EL (cell line): ENCODE data around the gene SPTBN4.
A peak's percentile ranks its signal among the peaks of the same experiment; 100 is the strongest.
"Not testable (repeated sequence)": the region's sequence is repeated elsewhere in the genome, so short reads cannot be mapped to it uniquely, and the experiment has no call there.

Experiments
- DNase-seq: peaks from one replicate; pipeline ENCODE4 v3.0.0-alpha.2; 2016

The SPTBN4 gene

DNA sequence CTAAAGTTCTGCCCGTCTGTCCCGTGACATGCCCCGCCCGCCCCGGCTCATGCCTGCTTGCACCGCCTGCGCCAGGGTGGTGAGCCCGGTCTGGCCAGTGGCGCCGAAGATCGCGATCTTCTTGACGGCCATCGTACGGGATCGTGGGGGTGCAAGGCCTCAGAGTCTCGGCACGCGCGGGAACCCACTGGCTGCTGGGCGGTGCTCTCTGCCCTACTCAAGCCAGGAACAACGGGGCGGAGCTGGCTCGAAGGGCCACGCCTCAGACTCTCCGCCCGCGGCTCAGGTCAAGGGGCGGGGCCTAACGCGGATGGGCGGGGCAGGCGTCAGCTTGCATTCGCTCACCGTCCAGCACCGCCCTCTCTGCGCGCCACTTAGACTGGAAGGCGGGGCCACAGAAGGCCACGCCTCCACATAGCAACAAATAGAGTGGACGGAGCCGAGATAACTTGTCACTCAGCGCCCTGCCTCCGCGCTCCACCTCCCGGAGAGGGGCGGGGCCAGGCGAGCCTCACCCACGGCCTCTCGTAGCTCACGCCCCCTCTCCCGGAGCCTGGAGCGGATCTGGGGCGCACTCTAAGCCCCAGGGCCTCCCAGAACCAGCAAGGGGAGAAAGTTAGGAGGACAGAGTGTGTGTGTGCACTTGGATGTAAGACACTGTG, 1.1 kb upstream of the SPTBN4 start, which contains the start of gene BLVRB:
Gene BLVRB (minus strand): TSS at position 189 of the 662 bp plus-strand sequence. CDS start 57 bp downstream, at position 132.
- peak; percentile 99 for DNase-seq

DNA sequence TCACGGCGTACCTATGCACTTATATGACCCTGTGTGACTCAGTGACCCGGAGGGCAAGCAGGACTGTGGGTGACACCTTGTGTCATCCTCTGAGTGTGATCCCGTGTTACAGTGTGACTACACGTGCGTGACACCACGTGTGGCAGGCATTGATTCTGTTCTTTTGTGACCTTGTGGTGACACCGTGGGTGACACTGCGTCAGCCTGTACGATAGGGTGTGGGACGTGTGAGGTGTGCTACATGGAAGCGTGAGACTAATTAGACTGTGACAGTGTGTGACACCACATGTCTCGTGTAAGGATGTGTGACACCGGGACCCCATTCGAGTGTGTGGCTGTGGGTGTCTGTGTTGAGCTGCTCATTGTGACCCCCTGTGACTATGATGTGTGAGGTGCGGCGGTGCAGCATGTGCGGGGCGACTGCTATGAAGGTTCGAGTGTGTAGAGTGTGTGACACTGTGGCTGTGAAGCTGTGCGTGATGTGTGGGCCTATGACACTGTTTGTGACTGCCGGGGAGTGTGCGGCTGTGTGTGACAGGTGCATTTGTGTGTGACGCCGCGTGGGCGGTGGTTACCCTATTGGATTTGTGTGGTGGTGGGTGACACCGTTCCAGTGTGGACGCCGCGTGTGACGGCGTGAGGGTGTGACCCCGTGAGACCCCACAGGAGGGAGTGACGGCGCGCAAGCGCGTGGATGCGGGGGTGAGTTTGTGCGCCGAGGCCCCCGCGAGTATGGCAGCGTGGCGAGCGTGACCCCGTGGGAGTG, 399 bp upstream of the SPTBN4 start:
- DNase-seq, result no peak

- DNase-seq, result no peak
These were observed 2.2 kb downstream of the SPTBN4 start for GRCh38 chr19:40469011-40469410.

DNA sequence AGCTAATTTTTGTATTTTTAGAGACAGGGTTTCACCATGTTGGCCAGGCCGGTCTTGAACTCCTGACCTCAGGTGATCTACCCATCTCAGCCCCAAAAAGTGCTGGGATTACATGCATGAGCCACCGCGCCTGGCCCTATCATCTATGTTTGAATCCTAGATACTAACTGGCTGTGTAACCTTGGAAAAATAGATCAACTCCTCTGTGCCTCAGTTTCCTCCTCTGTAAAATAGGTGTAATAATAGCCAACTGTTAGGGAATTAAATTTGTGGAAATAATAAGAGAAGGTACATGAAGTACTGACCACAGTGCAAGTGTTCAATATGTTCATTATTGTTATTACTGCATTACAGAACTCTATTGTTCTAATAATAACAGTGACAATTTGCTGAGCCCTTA, 4.3 kb downstream of the SPTBN4 start:
- DNase-seq, result no peak

GRCh38 chr19:40472516-40472915, 5.7 kb downstream of the SPTBN4 start:
- no peak for DNase-seq

DNA sequence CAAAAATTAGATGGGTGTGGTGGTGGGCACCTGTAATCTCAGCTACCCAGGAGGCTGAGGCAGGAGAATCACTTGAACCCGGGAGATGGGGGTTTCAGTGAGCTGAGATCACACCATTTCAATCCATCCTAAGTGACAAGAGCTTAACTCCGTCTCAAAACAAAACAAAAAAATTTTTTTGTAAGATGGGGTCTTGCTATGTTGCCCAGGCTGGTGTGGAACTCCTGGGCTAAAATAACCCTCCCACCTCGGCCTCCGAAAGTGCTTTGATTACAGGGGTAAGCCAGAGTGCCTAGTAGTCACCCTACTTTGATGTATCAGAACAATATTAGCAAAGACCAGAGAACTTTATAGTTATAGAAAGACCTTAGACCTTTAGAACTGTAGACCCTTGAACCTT, 7.9 kb downstream of the SPTBN4 start:
- no peak for DNase-seq

DNA sequence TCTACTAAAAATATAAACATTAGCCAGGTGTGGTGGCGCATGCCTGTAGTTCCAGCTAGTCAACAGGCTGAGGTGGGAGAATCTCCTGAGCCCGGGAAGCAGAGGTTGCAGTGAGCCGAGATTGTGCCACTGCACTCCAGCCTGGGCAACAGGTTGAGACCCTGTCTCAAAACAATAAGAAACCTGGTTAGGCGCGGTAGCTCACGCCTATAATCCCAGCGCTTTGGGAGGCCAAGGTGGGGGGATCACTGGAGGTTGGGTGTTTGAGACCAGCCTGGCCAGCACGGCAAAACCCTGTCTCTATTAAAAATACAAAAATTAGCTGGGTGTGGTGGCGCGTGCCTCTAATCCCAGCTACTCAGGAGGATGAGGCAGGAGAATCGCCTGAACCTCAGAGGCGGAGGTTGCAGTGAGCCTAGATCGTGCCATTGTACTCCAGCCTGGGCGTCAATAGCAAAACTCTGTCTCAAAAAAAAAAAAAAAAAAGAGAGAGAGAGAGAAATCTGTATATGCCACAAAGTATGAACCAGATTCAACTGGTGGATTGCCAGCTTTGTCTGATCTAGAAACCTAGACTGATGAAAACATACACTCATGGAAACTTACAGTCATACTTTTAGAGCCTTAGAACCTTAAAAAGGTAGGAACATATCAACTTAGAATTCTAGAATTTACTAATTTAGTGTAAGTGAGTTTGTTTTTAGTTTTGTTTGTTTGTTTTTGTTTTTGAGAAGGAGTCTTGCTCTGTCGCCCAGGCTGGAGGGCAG, 9.3 kb downstream of the SPTBN4 start:
- not testable (repeated sequence) for DNase-seq

DNA sequence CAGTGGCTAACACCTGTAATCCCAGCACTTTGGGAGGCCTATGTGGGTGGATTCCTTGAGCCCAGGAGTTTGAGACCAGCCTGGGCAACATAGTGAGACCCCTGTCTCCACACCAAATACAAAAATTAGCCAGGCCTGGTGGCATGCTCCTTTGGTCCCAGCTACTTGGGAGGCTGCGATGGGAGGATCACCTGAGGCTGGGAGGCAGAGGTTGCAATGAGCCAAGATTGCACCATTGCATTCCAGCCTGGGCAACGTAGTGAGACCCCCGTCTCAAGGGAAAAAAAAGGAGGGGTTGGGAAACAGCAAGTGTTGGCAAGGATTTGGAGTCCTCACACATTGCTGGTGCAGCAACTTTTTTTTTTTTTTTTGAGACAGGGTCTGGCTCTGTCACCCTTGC, 19.2 kb downstream of the SPTBN4 start:
- DNase-seq, result no peak

- no peak for DNase-seq
These were observed 23.1 kb downstream of the SPTBN4 start for GRCh38 chr19:40489882-40490230.

DNA sequence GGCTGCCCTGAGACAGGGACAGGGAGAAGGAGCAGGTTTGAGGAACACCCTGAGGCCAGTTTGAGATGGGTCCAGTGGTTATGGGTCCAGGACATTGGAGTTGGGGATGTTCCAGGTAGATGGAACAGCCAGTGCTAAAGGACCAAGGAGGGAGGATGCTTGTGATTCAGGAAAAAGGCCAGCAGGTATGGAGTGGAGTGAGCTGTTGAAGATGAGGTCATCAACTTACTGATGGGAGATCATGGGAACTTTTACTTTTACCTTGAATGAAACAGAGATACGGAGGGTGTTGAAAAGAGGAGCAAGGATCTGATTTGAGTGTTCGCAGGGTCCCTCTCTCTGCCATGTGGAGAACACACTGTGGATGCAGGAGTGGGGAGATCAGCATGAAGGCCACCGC, 25.5 kb downstream of the SPTBN4 start:
- no peak for DNase-seq

DNA sequence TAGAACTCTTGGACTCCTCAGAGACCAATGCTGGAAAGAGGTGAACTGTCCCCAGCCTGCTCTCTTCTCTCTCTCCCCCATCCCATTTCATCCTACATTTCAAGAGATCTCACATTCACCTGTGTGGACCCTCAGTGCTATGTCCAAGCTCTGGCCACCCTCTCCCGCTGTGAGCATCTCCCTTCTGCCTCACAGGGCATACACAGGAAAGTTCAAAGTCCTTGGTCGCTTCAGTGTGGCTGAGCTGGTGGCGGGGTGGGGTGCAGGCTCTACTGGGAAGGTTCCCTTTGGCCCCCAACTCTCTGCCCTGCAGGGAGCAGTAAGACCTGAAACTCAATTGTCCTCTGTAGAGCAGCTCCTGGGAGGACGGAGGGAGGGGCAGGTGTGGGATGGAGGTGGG, 27.0 kb downstream of the SPTBN4 start:
- DNase-seq, result no peak

GRCh38 chr19:40494191-40494838, 27.5 kb downstream of the SPTBN4 start:
- no peak for DNase-seq

DNA sequence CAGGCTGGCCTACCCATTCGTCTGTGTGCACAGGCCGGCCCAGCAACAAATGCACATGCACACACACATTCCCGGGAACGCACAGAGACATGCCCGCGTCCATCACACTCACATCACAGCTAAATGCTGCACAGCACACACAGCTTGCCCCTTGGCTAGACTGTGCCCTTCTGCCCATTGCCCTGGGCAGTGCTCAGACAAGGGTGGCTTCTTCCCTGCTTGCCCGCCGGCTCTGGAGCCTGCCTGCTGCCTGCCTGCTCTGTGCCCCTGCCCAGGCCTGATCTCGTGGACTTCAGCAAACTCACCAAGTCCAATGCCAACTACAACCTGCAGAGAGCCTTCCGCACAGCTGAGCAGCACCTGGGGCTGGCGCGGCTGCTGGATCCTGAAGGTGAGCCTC, 30.4 kb downstream of the SPTBN4 start:
- DNase-seq, result no peak

GRCh38 chr19:40499320-40499719, 32.5 kb downstream of the SPTBN4 start:
- no peak for DNase-seq

GRCh38 chr19:40500678-40501530, 34.1 kb downstream of the SPTBN4 start:
- not testable (repeated sequence) for DNase-seq

- no peak for DNase-seq
These were observed 34.8 kb downstream of the SPTBN4 start for GRCh38 chr19:40501599-40501998.

DNA sequence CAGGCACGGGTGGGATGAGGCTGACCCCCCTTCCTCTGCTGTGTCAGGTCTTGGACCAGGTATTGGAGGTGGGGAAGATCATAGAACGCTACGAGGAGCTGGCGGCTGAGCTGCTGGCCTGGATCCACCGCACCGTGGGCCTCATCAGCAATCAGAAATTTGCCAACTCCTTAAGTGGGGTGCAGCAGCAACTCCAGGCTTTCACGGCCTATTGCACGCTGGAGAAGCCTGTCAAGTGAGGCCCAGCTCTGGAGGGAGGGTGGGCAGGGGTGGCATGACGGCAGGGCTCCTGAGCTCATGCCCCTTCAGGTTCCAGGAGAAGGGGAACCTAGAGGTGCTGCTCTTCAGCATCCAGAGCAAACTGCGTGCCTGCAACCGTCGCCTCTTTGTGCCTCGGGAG, 35.3 kb downstream of the SPTBN4 start:
- no peak for DNase-seq

- no peak for DNase-seq
These were observed 36.0 kb downstream of the SPTBN4 start for GRCh38 chr19:40502647-40503319.

GRCh38 chr19:40503320-40503695, 36.5 kb downstream of the SPTBN4 start:
- DNase-seq, result no peak

- no peak for DNase-seq
These were observed 39.3 kb downstream of the SPTBN4 start for GRCh38 chr19:40506099-40506498.

DNA sequence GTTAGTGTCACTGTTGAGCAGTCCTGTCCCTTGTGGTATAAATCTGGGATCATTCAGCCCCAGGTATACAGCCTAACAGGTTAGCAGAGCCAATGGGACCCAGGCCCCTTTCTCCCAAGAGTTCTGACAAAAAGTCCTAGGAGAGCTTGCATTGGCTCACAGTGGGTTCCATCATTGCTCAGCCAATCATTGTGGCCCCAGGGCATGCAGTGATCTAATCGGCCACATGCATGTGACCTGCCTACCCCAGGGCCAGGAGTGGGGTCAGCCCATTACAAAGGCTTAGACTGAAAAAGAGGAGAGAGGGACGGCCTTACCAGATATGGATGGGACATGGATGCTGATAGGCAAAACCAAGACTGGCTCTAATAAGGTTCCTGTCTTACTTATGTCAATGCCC, 41.1 kb downstream of the SPTBN4 start:
- DNase-seq, result no peak

DNA sequence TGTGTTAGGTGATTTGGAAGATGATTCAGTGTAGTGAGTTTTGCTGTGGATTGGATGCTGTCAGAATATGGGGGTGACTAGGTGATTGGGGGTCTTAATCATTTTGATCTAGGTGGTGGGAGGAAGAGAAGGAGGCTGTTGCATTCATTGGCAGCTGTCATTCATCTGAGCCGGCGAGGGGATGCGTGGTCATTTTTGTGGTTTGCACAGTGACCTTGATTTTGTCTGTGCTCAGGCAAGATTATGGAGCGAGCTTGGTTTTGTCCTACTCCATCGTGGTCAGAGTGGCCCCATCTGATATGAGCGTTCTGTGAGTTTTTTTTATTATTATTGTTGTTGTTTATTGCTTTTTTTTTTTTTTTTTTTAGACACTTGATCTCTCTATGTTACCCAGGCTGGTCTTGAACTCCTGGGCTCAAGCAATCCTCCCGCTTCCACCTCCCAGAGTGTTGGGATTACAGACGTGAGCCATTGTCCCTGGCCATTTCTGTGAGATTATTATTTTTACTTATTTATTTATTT, 42.0 kb downstream of the SPTBN4 start:
- DNase-seq, result no peak
